Measurements from ENCODE around the gene GIGYF1. TPM values are rescaled to one million over a fixed set of nuclear protein-coding genes. Genes with fewer than 3 reads are reported as not detected.

Gene GIGYF1
- total and polyA plus RNA-seq, 2 experiments from 2014 or later: 14.0 to 53.2 TPM

- DNase-seq (ENCODE audit: low read depth in 1 of 2, low spot score in 1 of 2): peak in 1 of 2 donors; percentile 63
- Histone ChIP-seq H3K9me3 (ENCODE audit: low read depth) (no peaks in the 10 kb centered on the region), H3K27me3 (no peaks in the 10 kb centered on the region), H3K4me1 (ENCODE audit: low read depth) (peaks cover 16% of the 10 kb centered on the region), H3K27ac (peak overlapping the region; percentile 93), H3K4me3 (peak overlapping the region; percentile 95), H3K36me3 (no peaks in the 10 kb centered on the region)
- TF ChIP-seq CTCF (IDR thresholded peaks at IDR 0.05; ENCODE audit: low read depth, low read length): no peak
Observed at GRCh38 chr7:100693312-100694097, 545 bp downstream of the GIGYF1 start.

- Histone ChIP-seq H3K27ac (no peak overlapping the region), H3K27me3 (no peaks in the 10 kb centered on the region), H3K36me3 (peaks cover 7% of the 10 kb centered on the region), H3K9me3 (ENCODE audit: low read depth) (no peaks in the 10 kb centered on the region), H3K4me1 (ENCODE audit: low read depth) (peaks cover 16% of the 10 kb centered on the region), H3K4me3 (peak overlapping the region; percentile 95)
- DNase-seq (ENCODE audit: low read depth in 1 of 2, low spot score in 1 of 2): no peak
- TF ChIP-seq CTCF (IDR thresholded peaks at IDR 0.05; ENCODE audit: low read depth, low read length): no peak
Observed at GRCh38 chr7:100692578-100692961, 1.5 kb downstream of the GIGYF1 start.

GRCh38 chr7:100691676-100692577 is 2.1 kb downstream of the GIGYF1 start:
- peak; percentile 92 for TF ChIP-seq CTCF (IDR thresholded peaks at IDR 0.05; ENCODE audit: low read depth, low read length)
- Histone ChIP-seq H3K9me3 (ENCODE audit: low read depth) (no peaks in the 10 kb centered on the region), H3K36me3 (peaks cover 13% of the 10 kb centered on the region), H3K27ac (no peak overlapping the region), H3K4me3 (peak overlapping the region; percentile 2), H3K27me3 (no peaks in the 10 kb centered on the region), H3K4me1 (ENCODE audit: low read depth) (peaks cover 16% of the 10 kb centered on the region)
- DNase-seq (ENCODE audit: low read depth in 1 of 2, low spot score in 1 of 2): peak; percentile 78 to 90

- Histone ChIP-seq H3K27ac (no peak overlapping the region), H3K36me3 (peaks cover 28% of the 10 kb centered on the region), H3K4me1 (ENCODE audit: low read depth) (peaks cover 16% of the 10 kb centered on the region), H3K9me3 (ENCODE audit: low read depth) (no peaks in the 10 kb centered on the region), H3K4me3 (no peak overlapping the region), H3K27me3 (no peaks in the 10 kb centered on the region)
- DNase-seq (ENCODE audit: low read depth in 1 of 2, low spot score in 1 of 2): no peak
- TF ChIP-seq CTCF (IDR thresholded peaks at IDR 0.05; ENCODE audit: low read depth, low read length): no peak
Observed at GRCh38 chr7:100689230-100690135, 4.6 kb downstream of the GIGYF1 start.

GRCh38 chr7:100688326-100688860 is 5.7 kb downstream of the GIGYF1 start:
- no peak for TF ChIP-seq CTCF (IDR thresholded peaks at IDR 0.05; ENCODE audit: low read depth, low read length)

More at GRCh38 chr7:100688326-100688860, 5.7 kb downstream of the GIGYF1 start:
- Histone ChIP-seq H3K4me1 (ENCODE audit: low read depth) (peaks cover 16% of the 10 kb centered on the region), H3K36me3 (peaks cover 36% of the 10 kb centered on the region), H3K27ac (no peak overlapping the region), H3K9me3 (ENCODE audit: low read depth) (no peaks in the 10 kb centered on the region), H3K4me3 (no peak overlapping the region), H3K27me3 (no peaks in the 10 kb centered on the region)
- no peak for DNase-seq (ENCODE audit: low read depth in 1 of 2, low spot score in 1 of 2)
